Hepatic stellate cell (primary cell): ENCODE results near the gene LENG1.
"Not testable (repeated sequence)": the region's sequence is repeated elsewhere in the genome, so short reads cannot be mapped to it uniquely, and the experiment has no call there.

ENCODE experiments used
- DNase-seq: peaks from one replicate; pipeline ENCODE4 v3.0.0; 2011; ENCODE audit warnings: low spot score

The LENG1 gene

GRCh38 chr19:54189735-54190502, 30.4 kb upstream of the LENG1 start:
- peak; percentile 94 for DNase-seq

- DNase-seq, result peak; percentile 91
Observed at GRCh38 chr19:54189145-54189734, 29.7 kb upstream of the LENG1 start, which contains the start of gene MBOAT7. Gene MBOAT7 (minus strand): TSS chr19:54189580. CDS start chr19:54188508, 1,072 bp downstream.

- peak; percentile 79 for DNase-seq
Observed at GRCh38 chr19:54188215-54188871, 28.8 kb upstream of the LENG1 start.

- DNase-seq, result no peak
Observed at GRCh38 chr19:54186934-54187381, 27.4 kb upstream of the LENG1 start.

- no peak for DNase-seq
Observed at GRCh38 chr19:54186351-54186750, 26.8 kb upstream of the LENG1 start.

- no peak for DNase-seq
Observed at GRCh38 chr19:54183431-54183830, 23.9 kb upstream of the LENG1 start.

GRCh38 chr19:54181894-54182293, 22.4 kb upstream of the LENG1 start:
- not testable (repeated sequence) for DNase-seq

- no peak for DNase-seq
Observed at GRCh38 chr19:54180691-54181091, 21.2 kb upstream of the LENG1 start.

- peak; percentile 53 for DNase-seq
Observed at GRCh38 chr19:54179921-54180461, 20.5 kb upstream of the LENG1 start.

- no peak for DNase-seq
Observed at GRCh38 chr19:54179262-54179852, 19.8 kb upstream of the LENG1 start.

GRCh38 chr19:54178581-54179261, 19.2 kb upstream of the LENG1 start:
- no peak for DNase-seq

- DNase-seq, result no peak
Observed at GRCh38 chr19:54173951-54174834, 14.7 kb upstream of the LENG1 start.

GRCh38 chr19:54173359-54173699, 13.8 kb upstream of the LENG1 start:
- DNase-seq, result no peak

- peak; percentile 79 for DNase-seq
Observed at GRCh38 chr19:54172471-54173358, 13.2 kb upstream of the LENG1 start, which contains the start of gene TMC4. Gene TMC4 (minus strand): TSS chr19:54173160. CDS start chr19:54173117, 43 bp downstream.

- not testable (repeated sequence) for DNase-seq
Observed at GRCh38 chr19:54171736-54172431, 12.4 kb upstream of the LENG1 start.

GRCh38 chr19:54169149-54169740, 9.7 kb upstream of the LENG1 start:
- no peak for DNase-seq

GRCh38 chr19:54168174-54168917, 8.8 kb upstream of the LENG1 start:
- DNase-seq, result peak; percentile 93

- no peak for DNase-seq
Observed at GRCh38 chr19:54165222-54165621, 5.7 kb upstream of the LENG1 start.
